B cell (primary cell): ENCODE measurements around the gene TNFAIP8L3. TPM values are rescaled to one million over a fixed set of nuclear protein-coding genes. Genes with fewer than 3 reads are reported as not detected.

Experiments
- ATAC-seq: fragments of 200-7000 bp; cut with Tn5 transposase; one replicate; pipeline ENCODE4 v1.10.0; 2021; ENCODE audit warnings: low read depth, mild to moderate bottlenecking, moderate number of reproducible peaks, moderate library complexity
- CTCF ChIA-PET: fragments of 350-600 bp; sonication (Branson Sonifier 250); formaldehyde crosslinking; loops from one replicate; lab custom pipeline; 2021; ENCODE audit warnings: antibody characterized with exemption, inconsistent platforms; lab: Charles Lee
- POLR2A ChIA-PET: fragments of 350-600 bp; sonication (Branson Sonifier 250); formaldehyde crosslinking; loops from one replicate; lab custom pipeline; 2021; ENCODE audit warnings: antibody characterized with exemption; lab: Charles Lee
- DNase-seq: peaks from one replicate; pipeline ENCODE4 v3.0.0; 2013
- H2AFZ ChIP-seq: 2 replicates; pipeline ENCODE4 v1.6.1; 2012; ENCODE audit warnings: mild to moderate bottlenecking, low read depth, low read length; ENCODE audit not compliant: insufficient read depth, poor library complexity, severe bottlenecking
- H3K27ac ChIP-seq, 2 donors: 1 replicate in 1 of 2; 2 replicates in 1 of 2; pipeline ENCODE4 v1.5.1; 2012 to 2013; ENCODE audit warnings: low read length in 2 of 2, mild to moderate bottlenecking in 2 of 2, moderate library complexity in 1 of 2
- H3K27me3 ChIP-seq, 4 experiments: fragments of 200-600 bp in 1 of 4; sonication (generic) in 1 of 4; replicated peaks in 1 of 4; 1 replicate in 2 of 4; 2 replicates in 2 of 4; pipeline versions ENCODE4 v1.6.1 to v1.7.0; 2013 to 2016; ENCODE audit warnings: low read length in 3 of 4, mild to moderate bottlenecking in 2 of 4, mixed read lengths in 1 of 4, moderate library complexity in 1 of 4; ENCODE audit not compliant: insufficient read depth in 4 of 4, control insufficient read depth in 3 of 4; ENCODE audit errors: control extremely low read depth in 1 of 4
- H3K36me3 ChIP-seq, 2 experiments: replicated peaks in 1 of 2; 1 replicate in 1 of 2; 2 replicates in 1 of 2; pipeline versions ENCODE4 v1.6.1 to v1.7.1; 2013; ENCODE audit warnings: low read length in 1 of 2; ENCODE audit not compliant: insufficient read depth in 2 of 2, control insufficient read depth in 1 of 2; ENCODE audit errors: control extremely low read depth in 1 of 2, extremely low read depth in 1 of 2
- H3K4me1 ChIP-seq, 2 donors: fragments of 200-600 bp in 1 of 2; sonication (generic) in 1 of 2; 1 replicate in 1 of 2; 2 replicates in 1 of 2; pipeline versions ENCODE4 v1.5.1 to v1.6.1; 2013 to 2017; ENCODE audit warnings: low read length in 2 of 2; ENCODE audit not compliant: control insufficient read depth in 2 of 2, insufficient read depth in 2 of 2
- H3K4me2 ChIP-seq: replicated peaks from 2 replicates; pipeline ENCODE3; 2012; ENCODE audit warnings: mild to moderate bottlenecking, low read depth, low read length; ENCODE audit not compliant: poor library complexity, severe bottlenecking
- H3K4me3 ChIP-seq, 5 experiments: fragments of 200-600 bp in 1 of 5; sonication (generic) in 1 of 5; 1 replicate in 3 of 5; 2 replicates in 2 of 5; pipeline versions ENCODE4 v1.5.1 to v1.7.0; 2011 to 2016; ENCODE audit warnings: low read length in 4 of 5, mild to moderate bottlenecking in 4 of 5, low read depth in 2 of 5, control low read depth in 1 of 5, moderate library complexity in 1 of 5; ENCODE audit not compliant: insufficient read depth in 1 of 5; ENCODE audit errors: control extremely low read depth in 1 of 5, extremely low read depth in 1 of 5
- H3K79me2 ChIP-seq: fragments of 200-600 bp; sonication (generic); one replicate; pipeline ENCODE4 v1.6.0; 2016; ENCODE audit warnings: low read length; ENCODE audit not compliant: control insufficient read depth, insufficient read depth
- H3K9ac ChIP-seq: fragments of 200-600 bp; sonication (generic); 2 replicates; pipeline ENCODE4 v1.6.1; 2017; ENCODE audit warnings: mild to moderate bottlenecking, low read length, moderate library complexity
- H3K9me3 ChIP-seq, 3 donors: one replicate each; pipeline versions ENCODE4 v1.6.1 to v1.7.1; 2013; ENCODE audit warnings: low read length in 2 of 3; ENCODE audit not compliant: control insufficient read depth in 2 of 3, insufficient read depth in 1 of 3; ENCODE audit errors: control extremely low read depth in 1 of 3
- H4K20me1 ChIP-seq: 2 replicates; pipeline ENCODE4 v1.6.0; 2012; ENCODE audit warnings: mild to moderate bottlenecking, low read length; ENCODE audit not compliant: insufficient read depth, control insufficient read depth, poor library complexity, severe bottlenecking
- H3K27ac Mint-ChIP-seq: one replicate; pipeline ENCODE4 v1.8.0; 2021; ENCODE audit warnings: mixed read lengths
- H3K27me3 Mint-ChIP-seq: one replicate; pipeline ENCODE4 v1.8.0; 2021; ENCODE audit warnings: mixed read lengths
- H3K4me1 Mint-ChIP-seq: one replicate; pipeline ENCODE4 v1.8.0; 2021; ENCODE audit warnings: mixed read lengths
- H3K4me3 Mint-ChIP-seq: one replicate; pipeline ENCODE4 v1.8.0; 2021; ENCODE audit warnings: mixed read lengths
- H3K9me3 Mint-ChIP-seq: one replicate; pipeline ENCODE4 v1.8.0; 2022; ENCODE audit warnings: mixed read lengths; ENCODE audit not compliant: insufficient read depth
- CTCF ChIP-seq: fragments of 200-600 bp; IDR thresholded peaks from one replicate; pipeline ENCODE4 v1.8.0; 2022; ENCODE audit warnings: antibody characterized with exemption, mild to moderate bottlenecking
- EZH2 ChIP-seq: IDR thresholded peaks from 2 replicates; pipeline ENCODE4 v1.6.1; 2012; ENCODE audit warnings: borderline replicate concordance, low read depth, mild to moderate bottlenecking, moderate library complexity, low read length; ENCODE audit not compliant: insufficient read depth, poor library complexity, severe bottlenecking
- WGBS: methylation state at CpG from one replicate; pipeline ENCODE4 v1.1.5; 2013; ENCODE audit warnings: missing lambda C conversion rate; ENCODE audit not compliant: insufficient coverage; 5-methylcytosine and 5-hydroxymethylcytosine counted together
- intact Hi-C: fragments of 100-400 bp; cut with micrococcal nuclease; formaldehyde crosslinking; loops from one replicate; pipeline ENCODE4 v1.10.0; 2022
- polyA plus RNA-seq: library from polyadenylated mRNA; depleted of rRNA; stranded (reverse); fragments of >200 nt; gene quantifications from 2 replicates; pipeline ENCODE4 v1.2.3, GENCODE V29; 2012
- total RNA-seq, 2 donors: library from RNA; stranded (reverse); fragments of 120-200 nt in 1 of 2; gene quantifications; 1 replicate in 1 of 2; 2 replicates in 1 of 2; pipeline versions ENCODE4 v1.2.3 to v1.2.4, GENCODE V29; 2013 to 2022

TNFAIP8L3 gene
- total and polyA plus RNA-seq, 2 donors (not counting 1 experiment from before 2014, with no cell fraction given) = not detected

- Histone ChIP-seq H4K20me1 (no peaks in the 10 kb centered on the region), H2AFZ (no peak overlapping the region), H3K27me3 (peaks cover 0 to 39% (median 21%) of the 10 kb centered on the region in 4 experiments), H3K36me3 (no peaks in the 10 kb centered on the region), H3K4me3 (no peak overlapping the region), H3K4me2 (no peak overlapping the region), H3K9ac (no peak overlapping the region), H3K9me3 (no peaks in the 10 kb centered on the region), H3K79me2 (no peaks in the 10 kb centered on the region), H3K27ac (no peak overlapping the region), H3K4me1 (peaks cover 10 to 11% of the 10 kb centered on the region in 2 donors)
- intact Hi-C loops = no loop called here
- Mint-ChIP-seq H3K27me3 (peaks cover 67% of the 10 kb centered on the region), H3K9me3 (no peaks in the 10 kb centered on the region), H3K4me3 (no peak overlapping the region), H3K27ac (no peak overlapping the region), H3K4me1 (peaks cover 13% of the 10 kb centered on the region)
- ChIA-PET CTCF (no interaction called here), POLR2A (no interaction called here)
- no peak for ATAC-seq
- no peak for DNase-seq
- TF ChIP-seq CTCF = no peak
- TF ChIP-seq EZH2 = no peak
- WGBS = no CpG with 5 or more reads among the region's 1 CpG
Measured at GRCh38 chr15:51096976-51097375, 2.3 kb upstream of the TNFAIP8L3 start.

GRCh38 chr15:51095681-51096331 lies 1.1 kb upstream of the TNFAIP8L3 start:
- H3K9me3 ChIP-seq = no peaks in the 10 kb centered on the region
- H4K20me1 ChIP-seq = no peaks in the 10 kb centered on the region
- H3K27me3 Mint-ChIP-seq = peaks cover 72% of the 10 kb centered on the region
- H3K4me2 ChIP-seq = no peak overlapping the region
- no peak overlapping the region for H3K4me3 ChIP-seq
- no peak overlapping the region for H2AFZ ChIP-seq
- peaks cover 13% of the 10 kb centered on the region for H3K4me1 Mint-ChIP-seq
- ChIA-PET CTCF (no interaction called here), POLR2A (no interaction called here)
- no peak overlapping the region for H3K27ac Mint-ChIP-seq
- peaks cover 0 to 43% (median 25%) of the 10 kb centered on the region in 4 experiments for H3K27me3 ChIP-seq
- H3K9me3 Mint-ChIP-seq = no peaks in the 10 kb centered on the region
- WGBS = 95% methylated on average over 2 of the region's 6 CpGs
- no peaks in the 10 kb centered on the region for H3K79me2 ChIP-seq
- ATAC-seq (no peak), DNase-seq (no peak)
- H3K4me1 ChIP-seq = peaks cover 10 to 11% of the 10 kb centered on the region in 2 donors
- H3K9ac ChIP-seq = no peak overlapping the region
- H3K27ac ChIP-seq = no peak overlapping the region
- no peak overlapping the region for H3K4me3 Mint-ChIP-seq
- TF ChIP-seq EZH2 (no peak), CTCF (no peak)
- intact Hi-C loops = no loop called here
- H3K36me3 ChIP-seq = no peaks in the 10 kb centered on the region
